PFSK-1 (cell line): ENCODE data around the gene PIK3R1.

Source experiments
- POLR2AphosphoS5 ChIP-seq: IDR thresholded peaks from 2 replicates; pipeline ENCODE4 v1.6.1; 2012; ENCODE audit warnings: low read depth, mild to moderate bottlenecking, control low read depth, low read length, moderate library complexity
- TAF1 ChIP-seq: IDR thresholded peaks from 2 replicates; pipeline ENCODE4 v1.6.1; 2012; ENCODE audit warnings: low read length, control low read depth, borderline replicate concordance; ENCODE audit not compliant: insufficient read depth

- TF ChIP-seq POLR2AphosphoS5 (no peak), TAF1 (no peak)
Measured at GRCh38 chr5:68287976-68288706, 72.6 kb downstream of the PIK3R1 start.
